HG02588 (cell line): ENCODE measurements around the gene CD3E.

Source experiments
- ATAC-seq: cut with Tn5 transposase; IDR thresholded peaks from one replicate; pipeline ENCODE4 v1.9.1; 2021; ENCODE audit warnings: mild to moderate bottlenecking, moderate library complexity; ENCODE audit not compliant: unreplicated experiment

CD3E gene

GRCh38 chr11:118321386-118322082 is 17.0 kb downstream of the CD3E start:
- no peak for ATAC-seq

GRCh38 chr11:118322721-118323120 is 18.2 kb downstream of the CD3E start:
- ATAC-seq, result no peak

GRCh38 chr11:118325283-118325682 is 20.8 kb downstream of the CD3E start:
- no peak for ATAC-seq

GRCh38 chr11:118328745-118329144 is 24.2 kb downstream of the CD3E start:
- ATAC-seq, result no peak

- ATAC-seq, result no peak
These were observed 30.2 kb downstream of the CD3E start for GRCh38 chr11:118334745-118335144.

GRCh38 chr11:118338637-118339061 is 34.1 kb downstream of the CD3E start:
- no peak for ATAC-seq

- no peak for ATAC-seq
These were observed 34.9 kb downstream of the CD3E start for GRCh38 chr11:118339281-118339961.

- ATAC-seq, result no peak
These were observed 35.9 kb downstream of the CD3E start for GRCh38 chr11:118340449-118340848.

- no peak for ATAC-seq
These were observed 36.7 kb downstream of the CD3E start for GRCh38 chr11:118341261-118341660.

- ATAC-seq, result no peak
These were observed 37.4 kb downstream of the CD3E start for GRCh38 chr11:118341815-118342489.

- no peak for ATAC-seq
These were observed 38.1 kb downstream of the CD3E start, which contains the start of gene CD3D for GRCh38 chr11:118342503-118343161. TSS of gene CD3D (minus strand) at chr11:118342705. CDS start at chr11:118342607, 98 bp downstream.

GRCh38 chr11:118343248-118343647 is 38.7 kb downstream of the CD3E start:
- no peak for ATAC-seq

GRCh38 chr11:118343981-118344515 is 39.5 kb downstream of the CD3E start, which contains the start of gene CD3G:
TSS of gene CD3G (plus strand) at chr11:118344344. CDS start at chr11:118344424, 80 bp downstream.
- no peak for ATAC-seq

GRCh38 chr11:118349475-118349874 is 44.9 kb downstream of the CD3E start:
- no peak for ATAC-seq

GRCh38 chr11:118353084-118353710 is 48.7 kb downstream of the CD3E start:
- no peak for ATAC-seq

GRCh38 chr11:118358071-118358470 is 53.5 kb downstream of the CD3E start:
- ATAC-seq, result no peak

GRCh38 chr11:118359295-118359958 is 54.9 kb downstream of the CD3E start, which contains the start of gene UBE4A:
TSS of gene UBE4A (plus strand) at chr11:118359600. CDS start at chr11:118365081, 5,481 bp downstream.
- ATAC-seq, result peak; percentile 88

- ATAC-seq, result no peak
These were observed 60.6 kb downstream of the CD3E start for GRCh38 chr11:118364956-118365615.
